HCT116 (cell line): ENCODE results near the gene SLCO2A1. TPM values are rescaled to one million over a fixed set of nuclear protein-coding genes. Genes with fewer than 3 reads are reported as not detected.

ENCODE experiments used
- ATAC-seq: fragments of 200-7000 bp; cut with Tn5 transposase; 2 replicates; pipeline ENCODE4 v1.9.1; 2020; ENCODE audit warnings: mild to moderate bottlenecking, moderate library complexity
- BruUV-seq: library from RNA; stranded (reverse); fragments of 400-500 nt; replicated peaks from 2 replicates; lab custom pipeline; 2021; lab: Mats Ljungman, UMichigan
- CTCF ChIA-PET: fragments of 300-600 bp; sonication (Branson Sonifier 250); formaldehyde crosslinking; loops from one replicate; lab custom pipeline; 2021; ENCODE audit warnings: antibody characterized with exemption; lab: Charles Lee
- POLR2A ChIA-PET: fragments of 300-600, 350-600 bp; sonication (Branson Sonifier 250); formaldehyde crosslinking; loops from one replicate; lab custom pipeline; 2021; ENCODE audit warnings: antibody characterized with exemption; lab: Charles Lee
- RAD21 ChIA-PET, 2 experiments: fragments of 300-600 bp; sonication (Branson Sonifier 250); formaldehyde crosslinking; loops; one replicate each; lab custom pipeline; 2023; ENCODE audit warnings: low total read pairs in 2 of 2; ENCODE audit not compliant: uncharacterized antibody in 2 of 2, unreplicated experiment in 2 of 2, low non-redundant PET in 1 of 2; lab: Charles Lee
- DNase-seq: peaks from one replicate; pipeline ENCODE4 v3.0.0-alpha.2; 2010; ENCODE audit warnings: low read depth, low spot score
- H2AFZ ChIP-seq: fragments of 200-600 bp; shearing (Covaris generic), sonication (generic); 2 replicates; pipeline ENCODE4 v1.6.1; 2017; ENCODE audit warnings: low read depth, mixed run types, mixed read lengths, antibody characterized with exemption, low read length; ENCODE audit not compliant: poor library complexity, severe bottlenecking
- H3K27ac ChIP-seq: 2 replicates; pipeline ENCODE4 v1.5.1; 2012; ENCODE audit warnings: low read depth, low read length
- H3K27me3 ChIP-seq: fragments of 200-600 bp; sonication (generic); 2 replicates; pipeline ENCODE4 v1.6.1; 2016; ENCODE audit warnings: mixed run types, low read length, mixed read lengths; ENCODE audit not compliant: insufficient read depth
- H3K36me3 ChIP-seq, 2 experiments: fragments of 200-500 bp in 1 of 2; fragments of 200-600 bp in 1 of 2; sonication (Bioruptor generic) in 1 of 2; sonication (generic) in 1 of 2; 2 replicates each; pipeline versions ENCODE4 v1.5.1 to v1.6.1; 2014 to 2016; ENCODE audit warnings: low read length in 2 of 2, inconsistent platforms in 1 of 2, mixed read lengths in 1 of 2, mixed run types in 1 of 2; ENCODE audit not compliant: insufficient read depth in 2 of 2, control insufficient read depth in 1 of 2
- H3K4me1 ChIP-seq, 2 experiments: fragments of 200-600 bp in 1 of 2; sonication (generic) in 1 of 2; 2 replicates each; pipeline versions ENCODE4 v1.5.1 to v1.6.1; 2012 to 2017; ENCODE audit warnings: low read length in 2 of 2, inconsistent platforms in 1 of 2, mild to moderate bottlenecking in 1 of 2, mixed read lengths in 1 of 2, mixed run types in 1 of 2, moderate library complexity in 1 of 2; ENCODE audit not compliant: insufficient read depth in 2 of 2, control insufficient read depth in 1 of 2
- H3K4me2 ChIP-seq: fragments of 200-600 bp; sonication (generic); 2 replicates; pipeline ENCODE4 v1.6.1; 2017; ENCODE audit warnings: mixed run types, low read length, mixed read lengths
- H3K4me3 ChIP-seq, 2 experiments: fragments of 200-600 bp in 1 of 2; sonication (generic) in 1 of 2; replicated peaks in 1 of 2; 2 replicates each; pipeline ENCODE4 v1.5.1; 2011 to 2016; ENCODE audit warnings: low read length in 2 of 2, control low read depth in 1 of 2, low read depth in 1 of 2, mild to moderate bottlenecking in 1 of 2, mixed read lengths in 1 of 2, mixed run types in 1 of 2
- H3K79me2 ChIP-seq: fragments of 200-600 bp; sonication (generic); 2 replicates; pipeline ENCODE4 v1.6.1; 2017; ENCODE audit warnings: mild to moderate bottlenecking, mixed run types, low read length, moderate library complexity, mixed read lengths; ENCODE audit not compliant: insufficient read depth
- H3K9ac ChIP-seq: fragments of 200-600 bp; sonication (generic); 2 replicates; pipeline ENCODE4 v1.6.1; 2016; ENCODE audit warnings: low read length, mixed read lengths
- H3K9me2 ChIP-seq: fragments of 200-600 bp; sonication (generic), shearing (Covaris generic); 2 replicates; pipeline ENCODE4 v1.6.1; 2017; ENCODE audit warnings: mixed run types, mild to moderate bottlenecking, moderate library complexity; ENCODE audit not compliant: insufficient read depth
- H3K9me3 ChIP-seq, 2 experiments: fragments of 200-500 bp in 1 of 2; fragments of 200-600 bp in 1 of 2; sonication (Bioruptor generic) in 1 of 2; sonication (generic) in 1 of 2; 2 replicates each; pipeline ENCODE4 v1.6.1; 2014 to 2017; ENCODE audit warnings: low read length in 2 of 2, mixed read lengths in 2 of 2, inconsistent platforms in 1 of 2, low read depth in 1 of 2, mild to moderate bottlenecking in 1 of 2, mixed run types in 1 of 2, moderate library complexity in 1 of 2; ENCODE audit not compliant: control insufficient read depth in 1 of 2, insufficient read depth in 1 of 2
- H4K20me1 ChIP-seq: fragments of 200-600 bp; sonication (generic), shearing (Covaris generic); 2 replicates; pipeline ENCODE4 v1.6.1; 2017; ENCODE audit warnings: mixed run types, mild to moderate bottlenecking, moderate library complexity; ENCODE audit not compliant: insufficient read depth
- CEBPB ChIP-seq: IDR thresholded peaks from 2 replicates; pipeline ENCODE4 v1.6.1; 2012; ENCODE audit warnings: low read depth
- EZH2 ChIP-seq: fragments of 200-600 bp; sonication (generic); IDR thresholded peaks from 2 replicates; pipeline ENCODE4 v1.6.1; 2017; ENCODE audit warnings: antibody characterized with exemption, mixed run types
- POLR2A ChIP-seq: IDR thresholded peaks from 2 replicates; pipeline ENCODE4 v1.7.0; 2011; ENCODE audit warnings: borderline replicate concordance; ENCODE audit not compliant: insufficient read depth, insufficient read length; ENCODE audit errors: extremely low read depth
- intact Hi-C: fragments of 100-400 bp; cut with micrococcal nuclease; formaldehyde crosslinking; loops from 2 replicates; pipeline ENCODE4 v1.10.0; 2022
- total RNA-seq: library from RNA; stranded (reverse); gene quantifications from one replicate; pipeline ENCODE4 v1.2.1, GENCODE V29; 2021; ENCODE audit not compliant: unreplicated experiment
- TF ChIP-seq, protein P1 (sequence below): IDR thresholded peaks from 2 replicates; pipeline ENCODE4 v1.6.1; 2012; ENCODE audit warnings: low read depth
- TF ChIP-seq, protein P2 (sequence below): IDR thresholded peaks from 2 replicates; pipeline ENCODE4 v1.6.1; 2012
- TF ChIP-seq, protein P3 (sequence below): IDR thresholded peaks from 2 replicates; pipeline ENCODE4 v1.6.1; 2011; ENCODE audit warnings: mild to moderate bottlenecking, low read length, moderate library complexity; ENCODE audit not compliant: insufficient replicate concordance; ENCODE audit errors: extremely low read depth
- TF ChIP-seq, protein P4 (sequence below), 3 experiments: fragments of 200-600 bp in 1 of 3; sonication (generic) in 1 of 3; IDR thresholded peaks in 2 of 3; conservative IDR thresholded peaks in 1 of 3; 2 replicates each; pipeline ENCODE4 v1.5.1; 2012 to 2017; ENCODE audit warnings: low read depth in 2 of 3, low read length in 2 of 3, antibody characterized with exemption in 1 of 3, borderline replicate concordance in 1 of 3, control low read depth in 1 of 3, mild to moderate bottlenecking in 1 of 3, mixed read lengths in 1 of 3, mixed run types in 1 of 3, moderate library complexity in 1 of 3; ENCODE audit not compliant: insufficient read depth in 1 of 3

The SLCO2A1 gene
- total RNA-seq, 1 experiment from 2014 or later: 0.52 TPM

DNA sequence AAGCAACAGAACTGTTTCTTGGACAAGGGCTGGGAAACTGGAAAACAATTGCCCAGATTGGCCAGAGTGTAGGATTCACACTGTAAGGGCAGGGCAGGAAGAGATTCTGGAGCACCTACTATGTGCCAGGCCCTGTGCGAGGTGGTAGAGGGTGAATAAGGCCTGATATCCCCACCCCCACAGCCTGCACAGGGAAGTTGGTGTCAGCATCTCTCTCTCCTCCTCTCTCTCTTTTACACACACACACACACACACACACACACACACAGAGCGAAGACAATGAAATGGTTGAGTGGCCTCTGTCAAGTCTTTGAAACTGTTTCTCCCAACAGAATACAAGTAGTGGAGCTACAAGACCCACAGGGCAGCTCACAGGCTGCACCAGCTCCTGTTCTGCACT is 47.1 kb upstream of the SLCO2A1 start (continued):
- TF ChIP-seq, protein P1, sequence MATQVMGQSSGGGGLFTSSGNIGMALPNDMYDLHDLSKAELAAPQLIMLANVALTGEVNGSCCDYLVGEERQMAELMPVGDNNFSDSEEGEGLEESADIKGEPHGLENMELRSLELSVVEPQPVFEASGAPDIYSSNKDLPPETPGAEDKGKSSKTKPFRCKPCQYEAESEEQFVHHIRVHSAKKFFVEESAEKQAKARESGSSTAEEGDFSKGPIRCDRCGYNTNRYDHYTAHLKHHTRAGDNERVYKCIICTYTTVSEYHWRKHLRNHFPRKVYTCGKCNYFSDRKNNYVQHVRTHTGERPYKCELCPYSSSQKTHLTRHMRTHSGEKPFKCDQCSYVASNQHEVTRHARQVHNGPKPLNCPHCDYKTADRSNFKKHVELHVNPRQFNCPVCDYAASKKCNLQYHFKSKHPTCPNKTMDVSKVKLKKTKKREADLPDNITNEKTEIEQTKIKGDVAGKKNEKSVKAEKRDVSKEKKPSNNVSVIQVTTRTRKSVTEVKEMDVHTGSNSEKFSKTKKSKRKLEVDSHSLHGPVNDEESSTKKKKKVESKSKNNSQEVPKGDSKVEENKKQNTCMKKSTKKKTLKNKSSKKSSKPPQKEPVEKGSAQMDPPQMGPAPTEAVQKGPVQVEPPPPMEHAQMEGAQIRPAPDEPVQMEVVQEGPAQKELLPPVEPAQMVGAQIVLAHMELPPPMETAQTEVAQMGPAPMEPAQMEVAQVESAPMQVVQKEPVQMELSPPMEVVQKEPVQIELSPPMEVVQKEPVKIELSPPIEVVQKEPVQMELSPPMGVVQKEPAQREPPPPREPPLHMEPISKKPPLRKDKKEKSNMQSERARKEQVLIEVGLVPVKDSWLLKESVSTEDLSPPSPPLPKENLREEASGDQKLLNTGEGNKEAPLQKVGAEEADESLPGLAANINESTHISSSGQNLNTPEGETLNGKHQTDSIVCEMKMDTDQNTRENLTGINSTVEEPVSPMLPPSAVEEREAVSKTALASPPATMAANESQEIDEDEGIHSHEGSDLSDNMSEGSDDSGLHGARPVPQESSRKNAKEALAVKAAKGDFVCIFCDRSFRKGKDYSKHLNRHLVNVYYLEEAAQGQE: no peak
- TF ChIP-seq, all 23 proteins: peak for 0

DNA sequence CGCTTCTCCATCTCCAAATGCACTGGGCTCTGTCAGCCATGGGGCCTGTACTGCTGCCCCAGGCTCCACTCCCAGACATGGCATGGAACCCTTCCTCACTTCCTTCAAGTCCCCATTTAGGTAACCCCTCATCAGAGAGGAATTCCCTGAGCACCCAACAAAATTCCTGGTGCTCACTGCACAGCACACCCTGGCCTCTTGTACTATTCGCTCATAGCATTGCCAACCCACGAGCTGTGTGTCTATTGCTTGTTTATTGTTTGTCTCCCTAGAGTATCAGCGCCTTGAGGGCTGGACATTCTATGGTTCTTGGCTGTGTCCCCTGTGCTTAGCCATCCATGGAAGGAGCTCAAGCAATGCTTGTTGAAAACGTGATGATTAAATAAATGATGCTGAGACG is 46.1 kb upstream of the SLCO2A1 start:
- RAD21 ChIA-PET: no interaction called here
- Histone ChIP-seq H3K9me2 (no peaks in the 10 kb centered on the region), H3K27ac (no peak overlapping the region), H3K79me2 (no peaks in the 10 kb centered on the region), H3K4me2 (no peak overlapping the region), H3K9ac (no peak overlapping the region), H2AFZ (no peak overlapping the region), H3K4me3 (no peak overlapping the region), H3K27me3 (no peaks in the 10 kb centered on the region), H3K36me3 (no peaks in the 10 kb centered on the region), H4K20me1 (no peaks in the 10 kb centered on the region), H3K4me1 (no peaks in the 10 kb centered on the region), H3K9me3 (no peaks in the 10 kb centered on the region)
- intact Hi-C loops: no loop called here
- BruUV-seq: no TSS peak
- CTCF ChIA-PET: no interaction called here
- POLR2A ChIA-PET: no interaction called here
- no peak for DNase-seq
- TF ChIP-seq, protein P2, sequence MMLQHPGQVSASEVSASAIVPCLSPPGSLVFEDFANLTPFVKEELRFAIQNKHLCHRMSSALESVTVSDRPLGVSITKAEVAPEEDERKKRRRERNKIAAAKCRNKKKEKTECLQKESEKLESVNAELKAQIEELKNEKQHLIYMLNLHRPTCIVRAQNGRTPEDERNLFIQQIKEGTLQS: no peak
- TF ChIP-seq, protein P3, sequence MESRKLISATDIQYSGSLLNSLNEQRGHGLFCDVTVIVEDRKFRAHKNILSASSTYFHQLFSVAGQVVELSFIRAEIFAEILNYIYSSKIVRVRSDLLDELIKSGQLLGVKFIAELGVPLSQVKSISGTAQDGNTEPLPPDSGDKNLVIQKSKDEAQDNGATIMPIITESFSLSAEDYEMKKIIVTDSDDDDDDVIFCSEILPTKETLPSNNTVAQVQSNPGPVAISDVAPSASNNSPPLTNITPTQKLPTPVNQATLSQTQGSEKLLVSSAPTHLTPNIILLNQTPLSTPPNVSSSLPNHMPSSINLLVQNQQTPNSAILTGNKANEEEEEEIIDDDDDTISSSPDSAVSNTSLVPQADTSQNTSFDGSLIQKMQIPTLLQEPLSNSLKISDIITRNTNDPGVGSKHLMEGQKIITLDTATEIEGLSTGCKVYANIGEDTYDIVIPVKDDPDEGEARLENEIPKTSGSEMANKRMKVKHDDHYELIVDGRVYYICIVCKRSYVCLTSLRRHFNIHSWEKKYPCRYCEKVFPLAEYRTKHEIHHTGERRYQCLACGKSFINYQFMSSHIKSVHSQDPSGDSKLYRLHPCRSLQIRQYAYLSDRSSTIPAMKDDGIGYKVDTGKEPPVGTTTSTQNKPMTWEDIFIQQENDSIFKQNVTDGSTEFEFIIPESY: no peak
- TF ChIP-seq, protein P4, sequence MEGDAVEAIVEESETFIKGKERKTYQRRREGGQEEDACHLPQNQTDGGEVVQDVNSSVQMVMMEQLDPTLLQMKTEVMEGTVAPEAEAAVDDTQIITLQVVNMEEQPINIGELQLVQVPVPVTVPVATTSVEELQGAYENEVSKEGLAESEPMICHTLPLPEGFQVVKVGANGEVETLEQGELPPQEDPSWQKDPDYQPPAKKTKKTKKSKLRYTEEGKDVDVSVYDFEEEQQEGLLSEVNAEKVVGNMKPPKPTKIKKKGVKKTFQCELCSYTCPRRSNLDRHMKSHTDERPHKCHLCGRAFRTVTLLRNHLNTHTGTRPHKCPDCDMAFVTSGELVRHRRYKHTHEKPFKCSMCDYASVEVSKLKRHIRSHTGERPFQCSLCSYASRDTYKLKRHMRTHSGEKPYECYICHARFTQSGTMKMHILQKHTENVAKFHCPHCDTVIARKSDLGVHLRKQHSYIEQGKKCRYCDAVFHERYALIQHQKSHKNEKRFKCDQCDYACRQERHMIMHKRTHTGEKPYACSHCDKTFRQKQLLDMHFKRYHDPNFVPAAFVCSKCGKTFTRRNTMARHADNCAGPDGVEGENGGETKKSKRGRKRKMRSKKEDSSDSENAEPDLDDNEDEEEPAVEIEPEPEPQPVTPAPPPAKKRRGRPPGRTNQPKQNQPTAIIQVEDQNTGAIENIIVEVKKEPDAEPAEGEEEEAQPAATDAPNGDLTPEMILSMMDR (IDR thresholded peaks at IDR 0.05 in 2 of 3, conservative IDR thresholded peaks at IDR 0.05 in 1 of 3; ENCODE audit: borderline replicate concordance in 1 of 3, insufficient read depth in 1 of 3, low read depth in 2 of 3, low read length in 2 of 3): no peak
- TF ChIP-seq, protein P1: no peak
- TF ChIP-seq POLR2A: no peak
- TF ChIP-seq CEBPB: no peak
- no peak for TF ChIP-seq EZH2
- ATAC-seq: no peak
